ENCODE data around the gene CERT1.
"Not testable (repeated sequence)": the region's sequence is repeated elsewhere in the genome, so short reads cannot be mapped to it uniquely, and the experiment has no call there.

Gene CERT1

GRCh38 chr5:75523275-75523674, 11.8 kb upstream of the CERT1 start:
- DNase-seq (ENCODE audit: low read depth in 2 of 2) = no peak

- DNase-seq (ENCODE audit: low read depth in 2 of 2) = no peak
These were observed 11.1 kb upstream of the CERT1 start for GRCh38 chr5:75522542-75522941.

GRCh38 chr5:75522025-75522424, 10.6 kb upstream of the CERT1 start:
- DNase-seq (ENCODE audit: low read depth in 2 of 2) = no peak

- no peak for DNase-seq (ENCODE audit: low read depth in 2 of 2)
These were observed 9.8 kb upstream of the CERT1 start for GRCh38 chr5:75521195-75521594.

GRCh38 chr5:75519761-75520160, 8.3 kb upstream of the CERT1 start:
- DNase-seq (ENCODE audit: low read depth in 2 of 2) = no peak

GRCh38 chr5:75514323-75514722, 2.9 kb upstream of the CERT1 start:
- no peak for DNase-seq (ENCODE audit: low read depth in 2 of 2)

GRCh38 chr5:75513841-75514240, 2.4 kb upstream of the CERT1 start:
- DNase-seq (ENCODE audit: low read depth in 2 of 2) = no peak

GRCh38 chr5:75512383-75513074, 1.1 kb upstream of the CERT1 start:
- no peak for DNase-seq (ENCODE audit: low read depth in 2 of 2)

- peak; percentile 4 to 25 for DNase-seq (ENCODE audit: low read depth in 2 of 2)
These were observed 494 bp downstream of the CERT1 start for GRCh38 chr5:75510836-75511434.

GRCh38 chr5:75510417-75510835, 1.0 kb downstream of the CERT1 start:
- DNase-seq (ENCODE audit: low read depth in 2 of 2) = no peak

GRCh38 chr5:75509956-75510355, 1.5 kb downstream of the CERT1 start:
- no peak for DNase-seq (ENCODE audit: low read depth in 2 of 2)

GRCh38 chr5:75509546-75509945, 1.9 kb downstream of the CERT1 start:
- DNase-seq (ENCODE audit: low read depth in 2 of 2) = no peak

GRCh38 chr5:75507841-75508240, 3.6 kb downstream of the CERT1 start:
- no peak for DNase-seq (ENCODE audit: low read depth in 2 of 2)

- DNase-seq (ENCODE audit: low read depth in 2 of 2) = not testable (repeated sequence)
These were observed 6.3 kb downstream of the CERT1 start for GRCh38 chr5:75505112-75505511.

- DNase-seq (ENCODE audit: low read depth in 2 of 2) = not testable (repeated sequence)
These were observed 12.6 kb downstream of the CERT1 start for GRCh38 chr5:75498875-75499274.

- DNase-seq (ENCODE audit: low read depth in 2 of 2) = no peak
These were observed 13.1 kb downstream of the CERT1 start for GRCh38 chr5:75498208-75498777.

- DNase-seq (ENCODE audit: low read depth in 2 of 2) = no peak
These were observed 15.4 kb downstream of the CERT1 start for GRCh38 chr5:75496026-75496425.

GRCh38 chr5:75491621-75492020, 19.8 kb downstream of the CERT1 start:
- no peak for DNase-seq (ENCODE audit: low read depth in 2 of 2)

- not testable (repeated sequence) for DNase-seq (ENCODE audit: low read depth in 2 of 2)
These were observed 21.6 kb downstream of the CERT1 start for GRCh38 chr5:75489847-75490246.

GRCh38 chr5:75484605-75485004, 26.8 kb downstream of the CERT1 start:
- no peak for DNase-seq (ENCODE audit: low read depth in 2 of 2)

- DNase-seq (ENCODE audit: low read depth in 2 of 2) = no peak
These were observed 28.9 kb downstream of the CERT1 start for GRCh38 chr5:75482482-75482881.

GRCh38 chr5:75481024-75481423, 30.4 kb downstream of the CERT1 start:
- no peak for DNase-seq (ENCODE audit: low read depth in 2 of 2)

- no peak for DNase-seq (ENCODE audit: low read depth in 2 of 2)
These were observed 36.1 kb downstream of the CERT1 start for GRCh38 chr5:75475364-75475763.

Measured in stimulated activated CD8-positive, alpha-beta memory T cell treated with anti-CD3 and anti-CD28 coated beads, Interleukin-15, amount 100 ng/mL, for 48 hours (primary cell).